SIG-M5 treated with dmso at 0.1 percent for 504 hours (cell line): Measurements from ENCODE around the gene UTF1.

ENCODE experiments used
- DNase-seq: peaks from one replicate; lab custom pipeline; 2025; ENCODE audit not compliant: unreplicated experiment; lab: John Stamatoyannopoulos, UW

UTF1 gene

DNA sequence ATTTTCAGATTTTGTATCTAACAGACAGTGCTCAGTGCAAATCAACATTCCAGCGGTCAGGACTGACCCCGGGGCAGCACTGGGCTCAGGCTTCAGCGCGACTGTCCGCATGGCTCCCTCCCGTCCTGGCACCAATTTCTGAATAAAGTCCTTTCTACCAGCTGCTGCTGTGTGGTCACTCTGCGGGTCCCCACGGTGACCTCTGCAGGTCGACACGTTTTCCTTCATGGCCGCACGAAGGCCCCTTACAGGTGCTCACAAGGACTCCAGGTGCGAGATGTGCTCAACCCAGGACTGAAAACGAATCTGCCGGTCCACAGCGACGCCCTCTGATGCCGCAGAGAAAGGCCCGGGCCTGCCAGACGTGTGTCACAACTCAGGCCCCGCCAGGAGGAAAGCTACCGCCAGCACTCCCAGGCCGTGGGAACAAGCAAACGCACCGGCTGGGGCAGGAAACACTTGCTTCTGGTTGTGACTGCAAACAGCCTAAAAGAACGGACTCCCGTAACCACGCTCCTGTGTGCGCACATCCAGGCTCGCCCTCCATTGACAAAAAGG, 3.7 kb upstream of the UTF1 start:
- DNase-seq: no peak

DNA sequence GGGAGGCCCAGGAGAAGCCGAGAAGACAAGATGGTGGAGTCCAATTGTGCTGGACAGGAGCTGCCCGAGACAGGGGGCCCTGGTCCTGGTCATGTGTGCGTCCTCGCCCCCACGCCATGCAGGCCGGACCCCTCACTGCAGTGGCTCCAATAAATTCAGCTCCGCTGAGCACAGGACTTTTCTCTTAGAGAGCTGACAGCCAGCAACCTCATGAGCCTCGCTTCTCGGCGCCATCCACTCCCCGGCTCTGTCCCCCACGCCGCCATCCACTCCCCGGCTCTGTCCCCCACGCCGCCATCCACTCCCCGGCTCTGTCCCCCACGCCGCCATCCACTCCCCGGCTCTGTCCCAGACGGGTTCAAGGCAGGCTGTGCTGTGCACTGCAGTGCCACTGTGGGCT, 2.8 kb upstream of the UTF1 start:
- no peak for DNase-seq

GRCh38 chr10:133229265-133230043, 563 bp upstream of the UTF1 start:
- DNase-seq: no peak

DNA sequence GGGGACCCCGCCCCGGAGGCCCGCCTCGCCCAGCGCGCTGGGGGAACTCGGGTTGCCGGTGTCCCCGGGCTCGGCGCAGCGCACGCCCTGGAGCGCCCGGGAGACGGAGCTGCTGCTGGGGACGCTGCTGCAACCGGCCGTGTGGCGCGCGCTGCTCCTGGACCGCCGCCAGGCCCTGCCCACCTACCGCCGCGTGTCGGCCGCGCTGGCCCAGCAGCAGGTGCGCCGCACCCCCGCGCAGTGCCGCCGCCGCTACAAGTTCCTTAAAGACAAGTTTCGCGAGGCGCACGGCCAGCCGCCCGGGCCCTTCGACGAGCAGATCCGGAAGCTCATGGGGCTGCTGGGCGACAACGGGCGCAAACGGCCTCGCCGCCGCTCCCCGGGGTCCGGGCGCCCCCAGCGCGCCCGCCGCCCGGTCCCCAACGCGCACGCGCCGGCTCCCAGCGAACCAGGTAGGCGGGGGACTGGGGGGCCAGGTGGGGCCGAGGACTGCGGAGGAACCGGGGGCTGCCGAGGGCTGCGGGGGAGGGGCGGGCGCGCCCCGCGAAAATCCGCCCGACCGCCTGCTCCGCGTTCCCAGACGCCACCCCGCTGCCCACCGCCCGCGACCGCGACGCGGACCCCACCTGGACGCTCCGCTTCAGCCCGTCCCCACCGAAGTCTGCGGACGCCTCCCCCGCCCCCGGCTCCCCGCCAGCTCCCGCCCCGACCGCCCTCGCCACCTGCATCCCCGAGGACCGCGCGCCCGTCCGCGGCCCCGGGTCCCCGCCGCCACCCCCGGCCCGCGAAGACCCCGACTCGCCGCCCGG, 574 bp downstream of the UTF1 start:
- DNase-seq: no peak

- no peak for DNase-seq
Observed at GRCh38 chr10:133231244-133231945, 1.4 kb downstream of the UTF1 start.

DNA sequence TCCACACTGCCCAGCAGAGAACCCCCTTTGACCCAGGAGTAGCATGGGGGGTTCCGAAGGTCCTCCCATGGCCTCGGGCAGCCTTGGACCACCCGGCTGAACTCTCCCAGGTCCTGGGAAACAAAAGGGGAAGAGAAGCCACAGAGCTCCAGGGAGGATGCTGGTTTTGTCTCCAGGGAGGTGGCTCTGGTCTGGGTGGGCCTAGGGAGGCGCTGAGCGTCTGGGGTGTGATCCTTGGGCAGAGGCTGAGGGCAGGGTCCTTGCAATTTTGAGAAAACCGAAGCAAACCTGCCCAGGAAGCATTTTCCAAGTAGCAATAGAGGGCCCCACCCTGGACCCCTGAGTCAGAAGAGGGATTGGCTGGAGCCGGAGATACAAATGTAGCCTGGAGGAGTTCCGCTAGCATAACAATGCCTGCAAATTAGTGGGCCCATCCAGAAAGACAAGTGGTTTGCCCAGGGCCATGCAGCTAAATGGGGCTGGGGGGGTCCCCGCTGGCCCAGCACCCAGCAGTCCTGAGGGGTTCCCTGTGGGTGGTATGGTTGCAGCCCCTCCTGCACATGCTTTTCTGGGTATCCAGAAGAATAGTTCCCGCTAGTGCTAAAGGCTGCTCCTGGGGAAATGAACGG, 2.0 kb downstream of the UTF1 start:
- no peak for DNase-seq

DNA sequence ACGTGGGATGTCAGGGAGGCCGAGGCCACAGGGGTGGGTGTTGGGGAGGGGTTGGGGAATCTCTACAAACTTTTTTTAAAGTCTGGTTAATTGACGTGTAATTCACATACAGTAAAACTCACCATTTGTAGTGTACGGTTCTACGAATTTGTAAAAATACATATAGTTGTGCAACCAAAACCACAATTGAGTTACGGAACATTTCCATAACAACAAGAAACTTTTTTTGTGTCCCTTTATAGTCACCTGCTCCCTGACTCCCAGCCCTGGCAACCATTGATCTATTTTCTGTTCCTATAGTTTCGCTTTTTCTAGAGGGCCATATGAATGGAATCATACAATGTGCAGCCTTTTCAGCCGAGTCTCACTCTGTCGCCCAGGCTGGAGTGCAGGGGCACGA, 4.8 kb downstream of the UTF1 start:
- DNase-seq: peak; percentile 12

GRCh38 chr10:133235265-133235855, 5.3 kb downstream of the UTF1 start:
- DNase-seq: no peak

DNA sequence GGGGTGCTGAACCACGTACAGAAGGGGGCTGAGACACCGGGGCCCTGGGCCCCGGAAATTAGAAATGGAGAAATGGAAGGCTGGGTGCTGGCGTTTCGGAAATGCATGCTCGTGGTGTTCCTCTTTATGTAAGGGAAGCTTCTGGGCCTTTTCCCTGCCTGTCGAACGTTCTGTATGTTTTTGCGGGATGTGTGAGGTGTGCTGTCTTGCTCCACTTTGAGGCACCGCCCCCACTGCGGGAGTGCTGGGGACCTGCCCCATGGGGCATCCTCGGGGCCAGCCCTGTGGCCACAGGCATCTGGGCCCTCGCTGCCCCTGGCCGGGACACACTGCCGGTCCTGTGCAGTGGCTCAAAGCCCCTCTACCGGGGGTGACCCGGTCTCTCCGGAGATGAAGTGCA, 5.9 kb downstream of the UTF1 start:
- DNase-seq: peak; percentile 26

DNA sequence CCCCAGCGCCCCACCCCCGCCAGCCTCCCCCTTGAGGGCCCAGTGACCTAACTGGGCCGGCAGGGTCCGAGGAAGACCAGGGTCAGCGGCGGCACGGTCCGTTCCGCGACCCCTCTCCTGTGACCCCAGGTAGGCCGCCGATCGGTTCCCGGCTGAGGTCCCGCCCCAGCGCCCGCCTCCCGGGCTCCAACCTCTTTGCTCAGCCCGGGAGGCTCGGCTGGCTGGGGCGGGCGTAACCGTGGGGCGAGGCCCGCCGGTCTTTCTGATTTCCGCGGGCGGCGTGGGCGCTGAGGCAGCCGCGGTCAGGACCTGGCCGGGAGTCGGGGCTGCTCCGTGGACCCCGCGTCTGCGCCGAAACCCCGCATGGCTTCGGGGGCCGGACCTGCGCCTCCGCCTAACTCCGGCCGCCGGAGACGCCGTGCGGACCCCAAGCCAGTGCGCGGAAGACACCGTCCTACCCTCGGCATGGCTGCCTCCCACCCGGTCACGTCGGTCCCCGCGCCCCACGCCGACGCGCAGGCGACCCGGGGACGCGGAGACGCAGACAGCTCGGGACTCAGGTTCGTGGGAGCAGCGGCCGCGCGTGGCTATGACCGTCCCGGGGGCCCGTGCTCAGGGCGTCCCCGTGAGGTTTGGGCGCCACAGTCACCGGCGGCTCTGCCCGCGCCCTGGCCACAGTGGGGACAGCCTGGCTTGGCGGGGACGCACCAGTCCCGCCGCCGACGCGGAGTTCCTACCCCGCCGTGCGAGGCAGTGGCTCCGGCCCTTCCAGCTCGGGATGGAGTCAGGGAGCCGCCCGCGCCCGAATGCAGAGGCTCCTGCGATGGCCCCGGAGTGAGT, 6.6 kb downstream of the UTF1 start:
- DNase-seq: no peak

DNA sequence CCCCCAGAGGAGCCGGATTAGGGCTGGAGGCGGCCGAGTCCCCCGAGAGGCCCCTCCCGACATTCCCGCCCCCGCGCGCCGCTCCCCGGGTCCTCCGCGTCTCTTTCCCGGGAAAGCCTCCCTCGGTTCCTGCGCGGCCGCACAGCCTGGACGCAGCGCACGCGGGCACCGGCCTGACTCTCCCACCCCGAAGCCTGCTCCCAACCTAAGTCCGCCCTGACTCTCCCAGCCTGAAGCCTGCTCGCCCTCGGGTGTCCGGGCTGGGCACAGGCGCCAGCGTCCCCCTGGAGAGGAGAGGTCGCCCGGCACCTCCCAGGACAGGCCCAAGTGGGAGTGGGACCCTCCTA, 7.2 kb downstream of the UTF1 start:
- DNase-seq: no peak

GRCh38 chr10:133237588-133238465, 7.8 kb downstream of the UTF1 start, which contains the start of gene VENTX:
Gene VENTX, plus strand, starts transcription at chr10:133237855. Its CDS starts 60 bp downstream, at chr10:133237915.
- no peak for DNase-seq

DNA sequence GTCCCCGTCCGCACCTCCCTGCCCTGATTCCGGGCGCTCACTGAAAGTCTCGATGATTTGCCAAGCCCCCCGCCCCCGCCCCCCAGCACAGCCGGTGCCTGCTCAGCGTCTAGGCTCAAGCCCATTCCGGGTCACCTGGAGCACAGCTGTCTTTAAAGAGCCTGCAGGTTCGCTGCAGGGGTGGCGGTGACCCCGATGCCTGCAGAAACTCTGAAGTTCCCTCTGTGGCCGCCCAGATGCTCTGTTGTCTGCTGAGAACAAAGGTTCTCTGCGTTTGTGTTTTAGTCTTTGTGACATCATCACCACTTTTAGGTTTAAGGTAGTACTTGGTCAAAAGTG, 8.4 kb downstream of the UTF1 start:
- DNase-seq: no peak

DNA sequence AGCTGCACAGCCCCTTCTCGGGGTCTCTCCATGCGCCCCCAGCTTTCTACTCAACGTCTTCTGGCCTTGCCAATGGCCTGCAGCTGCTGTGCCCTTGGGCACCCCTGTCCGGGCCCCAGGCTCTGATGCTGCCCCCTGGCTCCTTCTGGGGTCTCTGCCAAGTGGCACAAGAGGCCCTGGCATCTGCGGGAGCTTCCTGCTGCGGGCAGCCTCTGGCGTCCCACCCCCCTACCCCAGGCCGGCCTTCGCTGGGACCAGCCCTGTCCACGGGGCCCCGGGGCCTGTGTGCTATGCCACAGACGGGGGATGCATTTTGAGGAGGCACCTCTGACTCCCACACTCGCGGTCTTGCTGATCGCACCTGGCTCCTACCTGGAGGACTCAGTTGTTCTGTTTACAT, 10.0 kb downstream of the UTF1 start:
- no peak for DNase-seq

- DNase-seq: no peak
Observed at GRCh38 chr10:133241501-133242205, 11.6 kb downstream of the UTF1 start.

DNA sequence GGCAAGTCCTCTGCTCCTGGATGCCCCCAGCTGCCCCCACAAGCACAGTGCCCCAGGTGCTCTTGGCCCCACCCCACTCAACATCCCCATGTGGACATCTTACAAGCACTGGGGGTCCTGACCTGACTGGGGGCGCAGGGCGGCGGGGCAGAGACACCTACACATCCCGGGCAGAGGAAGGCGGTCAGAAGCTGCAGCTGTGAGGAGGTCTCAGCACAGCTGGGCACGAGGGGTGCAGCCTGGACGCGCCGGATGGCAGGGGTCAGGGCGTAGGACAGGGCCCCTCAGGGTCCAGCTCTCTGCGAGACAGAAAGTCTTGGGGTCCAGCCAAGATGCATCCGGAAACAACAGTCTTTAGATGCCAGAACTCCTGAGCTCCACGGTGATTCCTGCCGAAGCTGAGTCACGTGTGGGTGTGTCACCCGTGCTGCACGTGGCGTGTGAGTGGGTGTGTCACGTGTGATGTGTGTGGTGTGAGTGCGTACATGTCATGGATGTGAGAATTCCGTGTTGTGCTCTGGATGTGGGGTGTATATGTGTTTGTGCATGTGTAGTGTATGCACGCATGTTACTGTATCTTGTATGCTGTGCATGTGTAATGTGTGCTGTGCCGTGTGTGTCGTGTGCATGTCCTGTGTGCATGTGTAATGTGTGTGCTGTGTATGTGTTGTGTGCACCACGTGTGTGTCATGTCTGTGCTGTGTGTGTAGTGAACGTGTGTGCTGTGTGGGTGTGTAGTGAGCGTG, 12.8 kb downstream of the UTF1 start:
- no peak for DNase-seq

DNA sequence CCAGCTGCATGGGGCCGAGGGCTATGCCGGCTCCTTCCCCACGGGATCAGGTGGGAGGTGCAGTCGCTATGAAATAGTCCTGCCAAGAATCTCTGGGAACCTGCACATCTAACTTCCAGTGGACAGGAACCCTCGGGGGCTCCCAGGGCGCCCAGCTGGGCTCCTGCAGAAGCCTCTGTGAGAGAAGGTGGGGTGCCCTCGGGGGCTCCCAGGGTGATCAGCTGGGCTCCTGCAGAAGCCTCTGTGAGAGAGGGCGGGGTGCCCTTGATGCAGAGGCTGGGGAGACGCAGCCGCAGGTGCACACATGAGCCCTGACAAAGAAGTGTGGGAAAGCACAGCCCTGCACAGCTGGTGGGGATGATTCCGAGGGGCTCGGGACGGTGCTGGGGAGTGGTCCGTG, 13.6 kb downstream of the UTF1 start:
- DNase-seq: no peak
